ENCODE results near the gene DHX57.

- TF ChIP-seq CTCF (conservative IDR thresholded peaks at IDR 0.05): no peak
- no peak for TF ChIP-seq ZFX (IDR thresholded peaks at IDR 0.05)
Observed at GRCh38 chr2:38836791-38837190, 38.9 kb downstream of the DHX57 start.
